Activated naive CD4-positive, alpha-beta T cell treated with anti-CD3 and anti-CD28 coated beads, Interleukin-2, amount 50 U/mL, for 16 hours (primary cell): ENCODE results near the gene SLMAP.

ENCODE experiments used
- DNase-seq: peaks from one replicate; pipeline ENCODE4 v3.0.0-alpha.2; 2020

The SLMAP gene

DNA sequence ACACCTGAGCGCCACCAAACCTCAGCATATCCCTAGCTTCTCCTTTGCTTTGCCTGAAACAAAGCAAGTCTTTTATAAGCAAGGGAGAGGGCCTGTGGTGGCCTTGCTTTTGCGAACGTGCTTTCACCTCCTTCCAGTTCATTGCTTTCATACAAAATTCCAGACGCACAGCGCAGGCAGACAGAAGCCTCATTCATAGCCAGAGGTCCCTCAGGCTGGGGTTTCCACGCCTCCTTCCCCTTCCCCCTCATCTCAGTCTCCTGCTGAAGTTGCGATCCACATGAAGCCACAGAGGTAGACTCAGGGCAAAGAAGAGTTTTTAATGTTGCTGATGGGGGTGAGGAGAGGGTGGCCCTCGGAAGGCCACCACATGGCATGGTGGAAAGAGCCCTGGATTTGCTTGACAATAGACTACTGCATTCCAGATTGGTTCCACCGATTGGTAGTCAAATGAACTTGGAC, 192.7 kb downstream of the SLMAP start:
- no peak for DNase-seq

DNA sequence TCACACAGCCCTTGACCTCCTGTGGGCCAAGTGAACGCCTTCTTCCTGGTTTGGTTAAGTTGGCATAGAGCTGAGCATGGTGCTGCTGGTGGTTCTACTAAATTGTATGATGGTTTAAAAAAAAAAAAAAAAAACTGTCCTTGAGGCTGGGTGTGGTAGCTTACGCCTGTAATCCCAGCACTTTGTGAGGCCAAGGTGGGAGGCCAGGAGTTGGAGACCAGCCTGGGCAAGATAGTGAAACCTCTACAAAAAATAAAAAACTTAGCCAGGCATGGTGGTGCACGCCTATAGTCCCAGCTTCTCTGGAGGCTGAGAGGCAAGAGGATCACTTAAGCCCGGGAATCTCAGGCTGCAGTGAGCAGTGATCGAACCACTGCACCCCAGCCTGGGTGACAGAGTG, 193.2 kb downstream of the SLMAP start:
- DNase-seq: no peak

GRCh38 chr3:57949785-57950615, 193.9 kb downstream of the SLMAP start:
- DNase-seq: no peak

GRCh38 chr3:57951066-57951882, 195.2 kb downstream of the SLMAP start:
- no peak for DNase-seq

DNA sequence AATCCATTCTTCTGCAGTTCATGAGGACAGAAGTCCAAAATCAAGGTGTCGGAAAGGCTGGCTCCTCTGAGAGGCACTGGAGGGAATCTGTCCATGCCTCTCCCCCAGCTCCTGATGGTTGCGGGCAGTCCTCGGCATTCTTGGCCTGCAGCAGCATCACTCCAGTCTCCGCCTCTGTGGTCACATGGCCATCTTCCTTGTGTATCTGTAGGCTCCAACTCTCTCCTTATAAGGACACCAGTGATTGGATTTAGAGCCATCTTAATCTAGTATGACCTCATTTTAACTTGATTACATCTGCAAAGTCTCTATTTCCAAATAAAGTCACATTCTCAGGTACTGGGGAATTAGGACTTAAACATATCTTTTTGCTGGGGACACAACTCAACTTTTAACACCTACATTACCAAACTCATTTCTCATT, 196.1 kb downstream of the SLMAP start:
- no peak for DNase-seq

DNA sequence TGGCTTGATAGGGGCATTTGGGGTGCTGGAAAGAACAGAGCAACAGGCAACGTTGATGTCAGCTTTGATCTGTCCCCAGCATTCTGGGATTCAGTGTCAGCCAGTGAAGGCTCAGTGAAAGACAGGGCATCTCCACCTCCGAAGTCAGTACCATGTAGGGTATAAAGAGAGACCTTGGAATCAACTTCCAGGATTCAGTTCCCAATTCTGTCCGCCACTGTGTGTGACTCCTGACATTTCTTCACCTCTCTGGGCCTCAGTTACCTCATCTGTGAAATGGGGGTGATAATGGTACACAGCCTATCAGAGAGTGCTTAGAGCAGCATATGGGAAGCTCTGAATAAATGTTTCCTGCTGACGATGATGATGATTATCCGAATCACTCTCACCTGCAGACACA, 196.5 kb downstream of the SLMAP start:
- DNase-seq: no peak

- DNase-seq: no peak
Measured at GRCh38 chr3:57953576-57953975, 197.5 kb downstream of the SLMAP start.

GRCh38 chr3:57956119-57956832, 200.2 kb downstream of the SLMAP start:
- DNase-seq: no peak

- DNase-seq: no peak
Measured at GRCh38 chr3:57956833-57957174, 200.7 kb downstream of the SLMAP start.

DNA sequence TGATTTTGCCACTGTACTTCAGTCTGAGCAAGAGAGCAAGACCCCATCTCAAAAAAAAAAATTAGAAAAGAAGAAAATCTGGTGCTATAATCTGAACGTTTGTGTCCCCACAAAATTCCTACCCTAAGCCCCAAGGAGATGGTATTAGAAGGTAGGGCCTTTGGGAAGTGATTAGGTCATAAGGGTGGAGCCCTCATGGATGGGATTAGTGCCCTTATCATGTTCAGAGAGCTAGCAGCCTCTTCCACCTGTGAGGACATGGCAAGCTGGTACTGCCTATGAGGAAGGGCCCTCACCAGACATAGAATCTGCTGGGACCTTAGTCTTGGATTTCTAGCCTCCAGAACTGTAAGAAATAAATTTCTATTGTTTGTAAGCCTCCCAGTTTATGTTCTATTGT, 201.7 kb downstream of the SLMAP start:
- DNase-seq: no peak

GRCh38 chr3:57958642-57959422, 202.7 kb downstream of the SLMAP start:
- no peak for DNase-seq

GRCh38 chr3:57959423-57960173, 203.5 kb downstream of the SLMAP start:
- no peak for DNase-seq

DNA sequence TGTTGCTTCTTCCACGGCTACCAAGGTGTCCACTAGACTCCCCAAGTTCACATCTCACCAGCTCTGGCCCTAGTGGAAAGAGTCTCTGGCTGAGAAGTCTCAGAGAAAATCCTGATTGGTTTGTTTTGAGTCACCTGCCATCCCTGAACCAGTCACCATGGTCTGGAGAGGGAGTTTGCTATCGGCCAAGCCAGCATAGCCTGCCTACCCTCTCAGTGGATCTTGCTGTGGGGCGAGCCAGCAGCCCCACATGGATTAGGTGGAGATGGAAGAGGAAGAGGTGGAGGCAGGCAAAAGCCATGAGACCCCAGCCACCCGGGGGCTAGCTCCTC, 204.0 kb downstream of the SLMAP start:
- no peak for DNase-seq

DNA sequence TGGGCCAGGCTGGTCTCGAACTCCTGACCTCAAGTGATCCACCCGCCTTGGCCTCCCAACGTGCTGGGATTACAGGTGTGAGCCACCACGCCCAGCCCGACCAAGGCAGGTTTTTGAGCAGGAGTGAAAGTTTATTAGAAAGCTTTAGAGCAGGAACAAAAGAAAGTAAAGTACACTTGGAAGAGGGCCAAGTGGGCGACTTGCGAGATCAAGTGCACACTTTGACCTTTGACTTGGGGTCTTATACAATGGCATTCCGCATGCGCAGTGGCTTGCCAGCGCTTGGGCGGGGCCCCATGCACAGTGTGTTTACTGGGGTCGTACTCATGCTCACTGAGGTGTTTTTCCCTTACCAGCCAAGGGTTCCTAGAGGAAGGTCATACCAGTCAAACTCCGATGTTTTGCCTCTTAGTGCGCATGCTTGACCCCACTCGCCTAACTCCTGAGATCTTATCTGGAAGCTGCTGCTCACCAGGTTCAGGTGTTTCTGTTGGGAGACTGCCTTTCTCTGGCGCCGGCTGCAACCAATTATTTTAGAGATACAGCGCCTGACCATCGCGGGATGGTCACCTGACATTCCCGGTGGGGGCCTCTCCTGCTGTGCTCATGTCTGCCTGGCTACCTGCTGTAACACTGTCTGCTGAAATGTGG, 205.2 kb downstream of the SLMAP start:
- DNase-seq: no peak

DNA sequence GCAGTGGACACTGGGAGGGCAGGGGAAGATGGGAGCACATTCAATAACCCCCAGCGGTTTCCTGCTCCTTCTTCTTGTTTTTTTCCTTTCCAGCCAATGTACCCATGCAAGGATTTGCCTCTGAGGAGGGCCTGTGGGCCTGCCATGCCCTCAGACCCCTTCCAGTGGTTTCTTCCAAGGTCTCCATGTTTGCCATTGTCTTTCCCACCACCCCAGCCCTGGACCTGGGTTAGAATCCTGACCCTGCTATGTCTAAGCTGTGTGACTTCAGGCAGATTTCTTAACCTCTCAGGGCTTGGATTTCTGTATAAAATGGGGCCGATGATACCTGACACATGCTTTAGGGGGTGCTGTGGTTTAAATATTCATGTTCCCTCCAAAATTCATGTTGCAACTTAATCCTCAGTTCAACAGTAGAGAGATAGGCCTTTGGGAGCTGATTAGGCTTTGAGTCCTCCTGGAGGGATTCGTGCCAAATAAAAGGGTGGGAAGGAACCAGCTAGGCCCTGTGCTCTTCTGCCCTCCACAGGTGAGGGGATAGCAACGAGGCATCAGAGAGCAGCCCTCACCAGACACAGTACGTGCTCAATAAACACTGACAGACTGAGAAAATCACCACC, 205.8 kb downstream of the SLMAP start:
- no peak for DNase-seq

GRCh38 chr3:57962448-57962834, 206.3 kb downstream of the SLMAP start:
- DNase-seq: no peak

- no peak for DNase-seq
Measured at GRCh38 chr3:57963811-57964346, 207.8 kb downstream of the SLMAP start.

- no peak for DNase-seq
Measured at GRCh38 chr3:57966829-57967228, 210.7 kb downstream of the SLMAP start.

- no peak for DNase-seq
Measured at GRCh38 chr3:57967590-57967989, 211.5 kb downstream of the SLMAP start.

DNA sequence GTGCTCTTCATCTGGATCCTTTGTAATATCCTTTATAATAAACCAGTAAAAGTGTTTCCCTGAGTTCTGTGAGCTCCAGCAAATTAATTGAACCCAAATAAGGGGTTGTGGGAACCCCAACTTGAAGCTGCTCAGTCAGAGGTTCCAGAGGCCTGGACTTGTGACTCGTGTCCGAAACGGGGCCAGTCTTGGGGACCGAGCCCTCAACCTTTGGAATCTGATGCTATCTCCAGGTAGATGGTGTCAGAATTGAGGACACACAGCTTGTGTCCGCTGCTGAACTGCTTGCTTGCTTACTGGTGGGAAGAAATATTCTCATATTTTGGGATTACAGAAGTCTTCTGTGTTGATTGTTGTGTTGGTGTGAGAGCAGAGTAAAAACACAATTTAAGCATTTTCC, 212.4 kb downstream of the SLMAP start:
- no peak for DNase-seq

DNA sequence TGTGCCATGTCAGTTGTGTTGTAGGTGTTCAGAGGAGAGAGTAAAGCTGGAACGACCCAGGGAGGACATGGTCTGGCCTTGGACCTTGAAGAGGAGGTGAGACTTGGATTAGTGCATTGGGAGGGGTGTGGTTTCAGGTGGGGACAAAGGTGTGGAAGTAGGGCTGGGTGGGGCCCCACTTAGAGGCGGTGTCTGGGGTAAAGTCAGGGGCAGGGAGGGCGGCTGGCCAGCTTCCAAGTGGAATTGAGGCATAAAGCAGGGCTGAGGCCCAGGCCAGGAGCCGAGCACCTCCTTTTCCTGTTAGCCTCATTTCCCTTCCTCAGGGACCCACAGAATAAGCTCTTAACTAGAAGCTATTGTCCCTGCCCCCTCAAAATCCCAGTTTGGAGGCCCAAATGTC, 215.9 kb downstream of the SLMAP start:
- no peak for DNase-seq
